NCI-H446 (cell line): Measurements from ENCODE around the gene FCN2.

Experiments used
- DNase-seq, 2 experiments: peaks; one replicate each; lab custom pipeline; 2025; lab: John Stamatoyannopoulos, UW

FCN2 gene

GRCh38 chr9:134912126-134912840, 31.7 kb downstream of the FCN2 start:
- DNase-seq = no peak

- no peak for DNase-seq
Measured at GRCh38 chr9:134913041-134913712, 32.6 kb downstream of the FCN2 start.

- DNase-seq = no peak
Measured at GRCh38 chr9:134913713-134914500, 33.3 kb downstream of the FCN2 start.

GRCh38 chr9:134914501-134914834, 33.9 kb downstream of the FCN2 start:
- no peak for DNase-seq

GRCh38 chr9:134915046-134915985, 34.7 kb downstream of the FCN2 start:
- DNase-seq = no peak

- DNase-seq = no peak
Measured at GRCh38 chr9:134916161-134916665, 35.6 kb downstream of the FCN2 start.

GRCh38 chr9:134917431-134918373, 37.1 kb downstream of the FCN2 start, which contains the start of gene FCN1:
Gene FCN1 (minus strand): TSS chr9:134917912. CDS start chr9:134917871, 41 bp downstream.
- DNase-seq = no peak

- no peak for DNase-seq
Measured at GRCh38 chr9:134918646-134919045, 38.0 kb downstream of the FCN2 start.

GRCh38 chr9:134919303-134919702, 38.7 kb downstream of the FCN2 start:
- no peak for DNase-seq

GRCh38 chr9:134922066-134922931, 41.7 kb downstream of the FCN2 start:
- DNase-seq = no peak

GRCh38 chr9:134922932-134923240, 42.3 kb downstream of the FCN2 start:
- DNase-seq = no peak

GRCh38 chr9:134923466-134923865, 42.9 kb downstream of the FCN2 start:
- DNase-seq = no peak

GRCh38 chr9:134925011-134925511, 44.5 kb downstream of the FCN2 start:
- no peak for DNase-seq

- no peak for DNase-seq
Measured at GRCh38 chr9:134928436-134929192, 48.0 kb downstream of the FCN2 start.

- DNase-seq = no peak
Measured at GRCh38 chr9:134929193-134930158, 48.9 kb downstream of the FCN2 start.

GRCh38 chr9:134930398-134930797, 49.8 kb downstream of the FCN2 start:
- DNase-seq = no peak

- no peak for DNase-seq
Measured at GRCh38 chr9:134932171-134932570, 51.6 kb downstream of the FCN2 start.
